HG02885 (cell line): ENCODE results near the gene MBP.
"Not testable (repeated sequence)": the region's sequence is repeated elsewhere in the genome, so short reads cannot be mapped to it uniquely, and the experiment has no call there.

Source experiments
- ATAC-seq: cut with Tn5 transposase; IDR thresholded peaks from one replicate; pipeline ENCODE4 v1.9.1; 2021; ENCODE audit warnings: mild to moderate bottlenecking; ENCODE audit not compliant: unreplicated experiment, poor library complexity

The MBP gene

DNA sequence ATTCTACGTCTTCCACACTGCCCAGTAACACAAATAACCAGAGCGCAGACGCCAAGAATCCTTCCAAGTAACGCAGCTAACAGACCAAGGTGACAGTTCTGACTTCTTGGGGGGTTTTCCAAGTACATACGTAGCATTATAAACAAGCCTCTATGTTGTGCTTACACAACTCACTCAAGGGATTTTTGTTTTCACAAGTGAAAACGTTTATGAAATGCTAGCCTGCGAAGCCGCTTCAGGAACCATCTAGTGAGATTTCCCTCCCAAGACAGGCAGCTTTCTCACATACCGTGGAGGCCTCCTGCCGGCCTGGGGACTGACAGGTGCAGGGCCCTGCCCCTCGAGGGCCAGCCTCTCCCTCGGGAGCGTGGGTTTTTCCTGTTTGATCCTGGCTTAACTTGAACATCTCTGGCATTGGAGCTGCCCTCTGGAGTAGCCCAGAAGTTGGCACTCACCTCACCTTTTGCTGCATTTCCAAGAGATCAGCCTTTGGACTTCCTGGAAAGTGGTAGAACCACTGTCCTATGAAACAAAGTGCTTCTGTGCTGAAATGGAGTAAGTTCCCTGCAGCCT is 151.1 kb downstream of the MBP start:
- ATAC-seq, result peak; percentile 49

DNA sequence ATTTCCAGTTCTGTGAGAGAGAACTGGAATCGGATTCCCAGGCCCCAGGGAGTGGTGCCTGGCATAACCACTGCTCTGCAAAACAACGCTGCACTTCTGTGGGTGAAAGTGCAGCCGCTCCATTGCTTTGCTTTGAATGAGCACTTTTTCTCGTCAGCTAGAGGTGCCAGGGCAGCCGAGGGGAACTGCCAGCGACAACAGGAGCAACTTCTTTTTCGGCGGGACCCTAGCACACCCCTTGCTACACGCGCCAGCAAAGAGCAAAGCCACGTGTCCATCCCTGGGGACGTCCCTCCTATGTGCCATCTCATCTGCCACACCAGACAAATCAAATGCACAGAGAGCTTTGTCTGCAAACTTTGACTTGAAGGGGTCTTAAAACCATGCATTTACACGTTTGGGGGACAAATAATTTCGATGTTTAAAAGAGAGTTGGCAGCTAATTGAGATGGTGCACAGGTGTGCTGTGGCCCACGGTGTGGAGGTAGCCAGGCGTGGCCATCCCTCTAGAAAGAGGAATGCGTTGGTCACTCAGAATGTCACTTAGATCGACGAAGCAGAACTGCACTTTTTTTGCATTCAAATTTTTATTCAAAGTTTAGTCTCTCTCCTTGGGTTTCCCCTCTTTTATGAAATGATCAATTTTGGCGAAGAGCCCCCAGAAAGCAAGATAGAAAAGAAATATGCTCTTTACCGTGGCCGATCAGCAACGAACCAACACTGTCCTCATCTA is 151.8 kb downstream of the MBP start:
- peak; percentile 16 for ATAC-seq

DNA sequence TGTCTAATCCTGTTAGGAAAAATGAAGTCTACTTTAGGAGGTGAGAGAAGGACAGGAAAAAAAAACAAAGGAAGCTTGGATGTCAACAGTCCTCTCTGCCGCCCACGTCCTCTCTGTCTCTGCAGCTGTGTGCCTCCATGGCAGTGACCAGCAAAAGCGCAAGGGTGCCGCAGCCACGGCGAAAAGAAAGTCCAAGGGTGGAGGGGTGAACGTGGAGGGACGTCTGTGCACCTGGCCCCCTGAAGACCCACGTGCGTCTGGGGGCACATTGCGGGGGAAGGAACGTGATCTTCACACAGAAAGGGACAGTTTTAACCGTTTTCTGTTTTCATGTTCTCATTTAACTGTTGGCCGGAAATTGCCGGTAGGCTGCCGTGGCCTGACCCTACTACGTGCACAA is 152.7 kb downstream of the MBP start:
- no peak for ATAC-seq

DNA sequence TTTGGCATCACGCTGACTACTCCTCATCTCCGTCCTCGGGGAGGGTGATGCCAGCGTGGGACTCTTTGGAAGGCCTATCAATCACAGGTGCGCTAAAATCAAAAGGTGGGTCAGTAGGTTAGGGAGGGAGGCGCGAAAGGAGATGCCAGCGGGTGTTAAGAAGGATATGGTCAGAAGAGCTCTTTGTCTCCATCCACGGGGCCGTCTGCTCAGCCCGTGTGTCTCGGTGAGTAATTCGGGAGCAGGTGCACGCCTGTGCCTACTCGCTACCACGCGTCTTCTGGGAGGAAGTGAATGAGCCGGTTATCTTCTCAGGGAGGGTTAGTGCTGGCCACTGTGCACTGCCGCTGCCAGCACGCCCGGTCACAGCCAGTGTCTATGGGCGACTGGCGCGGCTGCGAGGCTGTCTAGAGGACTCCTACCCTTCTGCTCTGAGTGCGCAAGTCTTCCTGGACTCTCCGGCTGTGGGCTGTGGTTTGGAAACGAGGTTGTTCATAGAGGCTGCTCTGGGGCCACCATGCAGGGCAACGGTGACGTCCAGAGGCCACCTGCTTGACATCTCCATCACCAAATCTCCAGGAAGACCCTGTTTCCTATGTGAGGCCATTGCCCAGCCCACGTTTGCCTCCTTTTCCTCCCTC is 153.4 kb downstream of the MBP start:
- no peak for ATAC-seq

DNA sequence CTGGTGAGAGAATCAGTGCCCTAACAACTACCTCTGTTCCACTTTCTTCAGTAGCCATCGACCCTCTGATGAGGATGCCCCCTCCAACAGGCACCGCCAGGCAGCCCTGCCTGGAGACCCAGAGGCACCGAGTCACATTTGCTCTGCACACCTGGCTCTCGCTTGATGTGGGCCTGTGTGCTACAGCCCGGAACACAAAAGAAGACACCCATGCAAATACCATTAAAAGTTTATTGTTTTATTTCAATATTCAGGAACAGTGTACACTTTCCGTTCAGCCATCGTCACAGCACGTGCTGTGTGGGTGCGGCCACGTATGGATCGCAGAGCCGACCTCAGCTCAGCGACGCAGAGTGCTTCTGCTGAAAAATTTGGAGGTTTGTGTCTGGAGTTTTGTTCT is 154.0 kb downstream of the MBP start:
- ATAC-seq, result no peak

DNA sequence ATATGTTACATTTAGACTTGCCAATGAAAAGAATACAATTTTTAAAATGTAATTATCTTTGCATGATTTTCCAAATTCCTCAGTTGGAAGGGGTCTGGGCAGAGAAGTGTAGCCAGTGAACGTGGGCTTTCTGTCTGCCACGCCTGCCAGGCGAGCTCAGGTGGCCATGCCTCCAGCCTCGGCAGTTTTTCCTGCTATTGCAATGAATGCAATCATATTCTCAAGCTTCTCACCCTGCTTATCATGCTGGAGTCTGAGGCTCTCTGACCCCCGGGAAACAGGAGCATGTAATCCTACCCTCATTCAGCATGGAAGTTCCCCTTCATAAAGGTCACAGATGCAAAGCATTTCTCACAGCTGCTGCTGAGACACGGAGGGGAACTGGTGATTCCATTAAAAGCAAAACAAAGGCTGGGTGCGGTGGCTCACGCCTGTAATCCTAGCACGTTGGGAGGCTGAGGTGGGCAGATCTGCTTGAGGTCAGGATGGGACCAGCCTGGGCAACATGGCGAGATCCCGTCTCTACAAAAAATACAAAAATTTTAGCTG is 154.8 kb downstream of the MBP start:
- no peak for ATAC-seq

DNA sequence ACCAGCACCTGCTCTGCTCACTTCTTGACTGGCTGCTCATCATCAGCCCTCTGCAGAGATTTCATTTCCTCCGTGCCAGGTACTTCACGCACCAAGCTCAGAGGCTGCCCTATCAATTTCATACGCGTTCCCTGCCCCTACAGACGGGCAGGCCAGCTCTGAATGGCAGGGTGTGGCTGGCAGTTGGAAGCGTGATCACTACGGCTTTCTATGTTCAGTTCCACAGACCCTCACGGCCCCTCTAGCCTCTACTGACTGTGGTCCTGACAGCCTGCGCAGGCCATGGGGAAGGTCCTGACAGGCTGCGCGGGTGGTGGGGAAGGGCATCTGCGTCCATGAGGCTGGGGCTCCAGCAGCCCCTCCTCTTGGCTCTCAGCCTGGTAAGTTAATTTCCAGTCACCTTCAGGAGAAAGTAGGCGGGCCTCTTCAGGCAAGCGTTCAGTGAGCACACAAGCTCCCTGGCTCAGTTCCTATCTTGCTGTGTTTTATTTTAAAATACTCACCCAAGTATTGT is 155.4 kb downstream of the MBP start:
- no peak for ATAC-seq

DNA sequence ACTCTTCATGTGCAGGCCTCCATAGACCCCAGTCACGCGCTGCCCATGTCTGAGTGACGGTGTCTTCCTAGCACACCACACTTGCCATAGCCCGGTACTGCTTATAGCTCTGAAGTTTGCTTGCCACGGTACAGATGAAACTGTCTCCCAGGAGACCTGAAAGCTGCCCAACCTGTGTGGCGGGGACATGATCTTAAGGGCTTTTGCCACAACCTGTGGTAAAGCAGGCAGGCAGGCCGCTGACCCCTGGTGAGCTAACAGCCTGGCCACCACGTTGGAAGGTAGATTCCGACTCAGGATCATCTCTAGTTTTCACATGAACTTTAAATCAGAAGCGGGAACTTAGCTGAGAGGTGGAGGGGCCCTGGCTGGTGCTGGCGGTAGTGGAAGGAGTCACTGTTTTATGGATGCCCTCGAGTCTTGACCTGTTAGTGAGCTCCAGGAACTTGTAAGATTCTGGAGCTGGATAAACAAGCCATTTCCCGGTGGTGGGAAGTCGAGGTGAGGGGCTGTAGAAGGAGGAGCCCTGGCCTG is 156.9 kb downstream of the MBP start:
- ATAC-seq, result no peak

DNA sequence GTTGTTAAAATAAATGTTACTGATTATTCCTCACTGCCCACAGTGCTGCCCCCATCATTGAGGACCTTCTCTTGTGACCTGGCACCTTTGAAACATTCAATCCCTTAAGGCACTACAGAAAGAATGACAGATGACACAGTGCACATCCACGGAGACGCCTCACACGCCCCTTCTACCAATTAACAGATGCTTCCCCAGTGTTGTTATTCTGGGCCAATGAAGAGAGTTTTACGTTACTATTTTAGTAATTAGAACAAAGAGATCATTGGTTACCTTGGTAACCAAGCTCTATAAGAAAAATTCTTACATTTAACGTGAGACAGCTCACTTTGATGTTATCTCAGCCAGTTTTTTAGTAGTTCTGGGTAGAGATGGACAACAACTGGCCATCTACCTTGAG is 158.2 kb downstream of the MBP start:
- ATAC-seq, result no peak

DNA sequence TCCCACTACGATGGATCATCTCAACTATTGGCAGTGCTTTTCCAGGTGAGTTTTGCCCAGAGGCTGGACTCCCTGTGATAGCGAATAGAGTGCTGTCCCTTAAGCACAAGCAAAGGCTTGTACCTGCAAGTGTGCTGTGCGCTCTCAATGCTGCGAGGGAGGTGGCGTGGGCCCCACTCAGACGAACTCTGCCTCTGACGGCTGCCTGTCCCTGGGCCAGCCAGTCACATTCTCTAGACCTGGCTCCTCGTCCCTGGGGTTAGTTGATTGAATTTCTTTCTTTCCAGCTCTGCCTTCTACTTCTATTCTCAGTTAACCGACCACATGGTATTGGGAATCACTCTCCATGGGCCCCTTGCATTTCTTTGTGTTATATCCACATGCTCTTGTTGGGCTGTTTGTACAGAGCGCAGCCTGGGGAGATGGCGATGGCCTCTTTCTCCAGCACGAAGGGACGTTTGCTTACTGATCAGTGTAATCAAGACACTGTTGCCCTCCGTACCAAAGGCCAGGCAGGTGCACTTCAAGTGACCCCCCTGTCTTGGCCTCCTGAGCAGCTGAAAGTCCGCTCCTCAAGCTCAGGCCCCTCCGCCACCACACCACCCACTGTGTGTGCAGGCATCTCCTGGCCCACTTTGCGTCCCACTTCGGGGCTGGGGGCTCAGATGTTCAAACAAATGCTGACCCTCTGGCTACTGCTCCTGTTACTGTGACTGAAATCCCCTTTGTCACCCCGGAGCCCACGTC is 158.9 kb downstream of the MBP start:
- no peak for ATAC-seq

DNA sequence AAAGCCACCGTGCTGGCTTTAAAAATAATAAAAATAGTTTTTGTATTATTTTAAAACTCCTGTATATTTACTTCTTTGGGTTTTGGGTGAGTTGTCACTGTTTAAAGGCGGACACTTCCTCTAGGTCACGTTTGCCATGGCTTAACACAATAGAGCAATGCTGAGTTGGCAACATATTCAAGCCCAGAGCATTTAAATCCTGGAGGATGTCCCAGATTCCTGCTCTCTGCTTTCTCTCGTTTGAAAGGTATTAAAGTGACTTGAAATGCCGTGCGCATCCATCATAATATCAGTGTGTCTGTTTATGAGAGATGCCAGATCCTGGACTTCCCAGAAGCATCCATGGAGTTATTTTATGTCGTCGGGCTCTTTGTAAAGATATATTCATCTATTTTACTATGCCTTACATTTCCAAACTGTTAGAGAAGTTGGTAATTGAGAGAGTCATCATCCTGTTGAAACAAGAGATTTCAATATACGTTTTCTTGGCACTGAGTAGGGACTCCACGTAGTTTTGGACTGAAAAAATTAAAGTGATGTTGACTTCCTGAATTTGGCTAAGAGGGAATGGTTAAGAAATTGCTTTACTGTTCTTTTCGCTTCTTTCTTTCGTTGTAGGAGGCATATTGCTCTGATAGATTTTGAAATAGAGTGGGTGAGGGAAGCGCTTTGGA is 159.6 kb downstream of the MBP start:
- no peak for ATAC-seq

DNA sequence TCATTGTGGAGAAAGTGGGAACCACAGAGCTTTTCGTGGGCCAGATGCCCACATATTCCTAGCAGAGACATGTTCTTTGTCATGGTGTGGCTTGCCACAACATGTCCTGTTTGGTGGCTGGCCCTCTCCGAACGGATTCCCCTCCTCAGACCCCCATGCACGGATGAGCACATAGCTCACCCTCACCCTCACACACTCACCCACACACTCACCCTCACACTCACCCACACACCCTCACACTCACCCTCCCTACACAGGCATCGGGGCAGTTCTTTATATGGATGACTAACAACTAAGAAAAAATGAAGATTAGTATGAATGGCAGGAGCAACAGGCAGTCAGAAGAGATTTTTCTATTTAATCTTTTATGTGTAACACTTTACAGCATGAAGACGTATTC is 160.3 kb downstream of the MBP start:
- ATAC-seq, result no peak

DNA sequence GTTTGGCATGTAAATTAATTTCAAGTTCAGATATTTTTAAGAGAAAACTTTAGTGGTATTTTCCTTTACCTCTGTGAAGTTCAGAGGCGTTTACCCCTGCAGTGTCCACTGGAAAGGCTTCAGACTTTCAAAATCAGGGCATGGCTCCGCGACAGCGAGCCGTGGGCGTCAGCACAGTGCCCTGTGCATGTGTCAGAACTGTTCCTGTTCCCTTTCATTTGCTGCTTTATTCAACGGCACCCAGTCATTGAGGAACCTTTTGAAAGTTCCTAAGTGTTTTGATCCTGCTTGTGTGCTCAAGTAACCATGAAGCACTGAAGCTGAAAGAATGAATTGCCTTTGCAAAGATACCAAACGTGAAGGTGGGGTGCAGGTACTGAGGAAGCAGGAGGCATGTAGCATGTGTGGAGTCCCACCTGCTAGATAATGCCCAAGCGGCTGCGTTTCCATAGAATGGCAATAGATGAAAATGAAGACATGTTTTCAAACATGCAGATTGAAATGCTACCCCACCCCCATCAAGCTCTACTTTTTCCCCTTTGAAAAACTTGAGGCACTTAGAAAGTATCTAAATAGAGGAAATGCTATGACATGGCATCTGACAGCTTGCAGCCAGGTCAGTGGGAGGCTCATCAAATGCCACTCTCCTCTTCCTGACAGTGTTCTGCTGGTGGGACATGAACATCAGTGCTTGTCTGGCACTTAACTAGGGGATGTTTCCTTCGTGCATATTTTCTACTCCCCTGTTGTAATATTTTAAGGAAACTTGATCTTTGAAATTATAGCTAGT is 161.6 kb downstream of the MBP start:
- ATAC-seq, result no peak

DNA sequence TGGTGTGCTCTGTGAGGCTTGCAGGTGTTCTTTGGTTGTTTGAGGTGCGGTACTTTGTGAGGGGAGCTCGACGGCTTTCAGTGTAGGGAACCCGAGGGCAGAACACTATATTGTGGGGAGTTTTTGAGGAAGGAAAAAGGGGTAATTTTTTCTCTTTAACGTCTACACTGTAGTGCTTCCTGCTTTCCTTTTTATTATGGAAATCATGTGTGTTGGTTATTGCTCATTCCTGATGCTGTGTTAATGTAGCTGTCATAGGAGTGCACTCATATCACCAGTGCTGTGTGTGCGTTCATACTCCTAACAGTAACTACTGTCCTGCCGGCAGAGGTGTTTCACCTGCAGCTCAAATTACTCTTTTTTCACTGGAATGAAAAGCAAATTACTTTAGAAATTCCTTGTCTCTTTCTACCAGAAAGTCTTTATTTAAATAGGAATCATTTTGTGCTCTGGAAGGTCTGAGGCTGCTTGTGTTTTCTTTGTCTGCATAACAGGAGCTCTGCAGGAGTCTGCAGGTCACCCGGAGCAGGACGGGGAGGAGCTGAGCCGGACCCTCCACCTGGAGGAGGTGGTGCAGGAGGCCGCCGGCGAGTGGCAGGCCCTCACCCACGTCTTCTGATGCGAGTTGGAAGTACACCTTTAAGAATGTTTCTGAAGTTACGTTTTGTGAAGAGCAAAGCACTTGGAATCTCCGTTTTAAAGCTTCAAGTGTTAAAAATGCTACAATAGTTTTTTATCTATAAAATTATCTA is 164.7 kb downstream of the MBP start:
- ATAC-seq, result no peak

DNA sequence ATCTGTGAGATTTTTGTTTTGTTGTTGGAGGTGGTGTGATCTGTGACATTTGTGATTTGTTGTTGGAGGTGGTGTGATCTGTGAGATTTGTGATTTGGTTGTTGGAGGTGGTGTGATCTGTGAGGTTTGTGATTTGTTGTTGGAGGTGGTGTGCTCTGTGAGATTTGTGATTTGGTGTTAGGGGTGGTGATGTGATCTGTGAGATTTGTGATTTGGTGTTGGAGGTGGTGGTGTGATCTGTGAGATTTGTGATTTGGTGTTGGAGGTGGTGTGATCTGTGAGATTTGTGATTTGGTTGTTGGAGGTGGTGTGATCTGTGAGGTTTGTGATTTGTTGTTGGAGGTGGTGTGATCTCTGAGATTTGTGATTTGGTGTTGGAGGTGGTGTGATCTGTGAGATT is 165.3 kb downstream of the MBP start:
- ATAC-seq, result not testable (repeated sequence)

DNA sequence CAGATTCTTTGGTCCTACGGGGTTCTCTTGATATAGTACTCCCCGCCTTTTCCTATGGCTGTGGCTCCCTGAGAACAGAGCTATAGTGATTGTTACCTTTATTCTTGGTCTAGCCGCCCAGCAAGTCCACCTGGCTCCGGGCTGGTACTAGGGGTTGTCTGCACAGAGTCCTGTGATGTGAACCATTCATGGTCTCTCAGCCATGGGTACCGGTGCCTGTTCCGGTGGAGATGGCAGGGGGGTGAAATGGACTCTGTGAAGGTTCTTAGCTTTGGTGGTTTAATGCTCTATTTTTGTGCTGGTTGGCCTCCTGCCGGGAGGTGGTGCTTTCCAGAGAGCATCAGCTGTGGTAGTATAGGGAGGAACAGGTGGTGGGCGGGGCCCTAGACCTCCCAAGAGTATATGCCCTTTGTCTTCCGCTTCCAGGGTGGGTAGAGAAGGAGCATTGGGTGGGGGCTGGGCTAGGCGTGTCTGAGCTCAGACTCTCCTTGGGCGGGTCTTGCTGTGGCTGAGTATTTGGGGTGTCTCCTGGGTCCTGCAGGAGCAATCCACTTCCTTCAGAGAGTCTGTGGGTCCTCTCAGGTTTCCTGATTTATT is 166.9 kb downstream of the MBP start:
- ATAC-seq, result not testable (repeated sequence)

DNA sequence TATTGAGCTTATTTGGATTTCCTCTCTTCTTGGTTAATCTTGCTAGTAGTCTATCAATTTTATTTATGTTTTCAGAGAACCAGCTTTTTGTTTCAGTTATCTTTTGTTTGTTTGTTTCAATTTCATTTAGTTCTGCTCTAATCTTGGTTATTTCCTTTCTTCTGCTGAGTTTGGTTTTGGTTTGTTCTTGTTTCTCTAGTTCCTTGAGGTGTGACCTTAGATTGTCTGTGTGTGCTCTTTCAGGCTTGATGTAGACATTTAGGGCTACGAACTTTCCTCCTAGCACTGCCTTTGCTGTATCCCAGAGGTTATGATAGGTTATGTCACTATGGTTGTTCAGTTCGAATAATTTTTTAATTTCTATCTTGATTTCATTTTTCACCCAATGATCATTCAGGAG is 168.6 kb downstream of the MBP start:
- peak; percentile 71 for ATAC-seq

DNA sequence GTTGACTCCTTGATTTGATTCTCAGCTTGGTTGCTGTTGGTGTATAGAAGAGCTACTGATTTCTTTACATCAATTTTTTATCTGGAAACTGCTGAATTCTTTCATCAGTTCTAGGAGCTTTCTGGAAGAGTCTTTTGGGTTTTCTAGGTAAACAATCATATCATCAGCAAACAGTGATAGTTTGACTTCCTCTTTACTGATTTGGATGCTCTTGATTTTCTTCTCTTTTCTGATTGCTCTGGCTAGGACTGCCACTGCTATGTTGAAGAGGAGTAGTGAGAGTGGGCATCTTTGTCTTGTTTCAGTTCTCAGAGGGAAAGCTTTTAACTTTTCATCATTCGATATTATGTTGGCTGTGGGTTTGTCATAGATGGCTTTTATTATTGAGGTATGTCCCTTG is 169.7 kb downstream of the MBP start:
- no peak for ATAC-seq
